Retinal pigment epithelial cell (primary cell): ENCODE measurements around the gene NDUFA13.

Experiments
- DNase-seq: peaks from one replicate; pipeline ENCODE4 v3.0.0-alpha.2; 2010; ENCODE audit warnings: low read depth
- H3K4me3 ChIP-seq: 2 replicates; pipeline ENCODE4 v1.5.1; 2011; ENCODE audit warnings: mild to moderate bottlenecking, low read length, control low read depth, moderate library complexity
- CTCF ChIP-seq: conservative IDR thresholded peaks from 2 replicates; pipeline ENCODE4 v1.5.1; 2011; ENCODE audit warnings: low read depth, low read length, control low read depth, inconsistent platforms

Gene NDUFA13

DNA sequence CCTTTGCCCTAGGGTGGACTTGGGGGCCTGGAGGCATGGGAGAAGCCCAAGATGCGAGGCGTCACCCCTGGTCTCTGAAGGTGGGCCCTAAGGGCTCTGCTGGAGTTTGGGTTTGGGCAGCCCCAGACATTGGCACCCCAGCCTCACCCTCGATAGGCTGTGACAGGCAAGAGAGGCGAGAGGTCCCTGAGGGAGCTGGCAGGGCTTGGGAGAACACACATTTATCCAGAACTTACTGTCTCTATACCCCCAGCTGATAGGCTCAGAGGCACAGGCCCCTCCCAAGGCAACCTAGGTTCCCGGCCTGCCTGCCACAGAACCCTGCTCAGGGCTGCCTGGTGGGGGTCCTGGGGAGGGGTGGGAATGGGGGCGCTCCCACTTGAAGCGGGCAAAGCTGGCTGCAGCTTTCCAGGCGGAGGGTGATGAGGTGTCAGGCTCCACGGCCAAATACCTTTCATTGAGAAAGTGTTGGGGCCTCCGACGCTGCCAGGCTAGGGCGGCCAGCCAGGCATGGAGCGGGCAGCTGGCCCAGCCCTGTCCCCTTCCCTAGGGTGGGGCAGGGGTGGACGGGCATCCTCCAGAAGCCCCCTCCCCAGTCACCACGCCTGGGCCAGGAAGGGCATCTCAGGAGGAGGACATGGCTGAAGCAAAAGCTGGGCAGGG is 31.8 kb downstream of the NDUFA13 start:
- TF ChIP-seq CTCF, result no peak

DNA sequence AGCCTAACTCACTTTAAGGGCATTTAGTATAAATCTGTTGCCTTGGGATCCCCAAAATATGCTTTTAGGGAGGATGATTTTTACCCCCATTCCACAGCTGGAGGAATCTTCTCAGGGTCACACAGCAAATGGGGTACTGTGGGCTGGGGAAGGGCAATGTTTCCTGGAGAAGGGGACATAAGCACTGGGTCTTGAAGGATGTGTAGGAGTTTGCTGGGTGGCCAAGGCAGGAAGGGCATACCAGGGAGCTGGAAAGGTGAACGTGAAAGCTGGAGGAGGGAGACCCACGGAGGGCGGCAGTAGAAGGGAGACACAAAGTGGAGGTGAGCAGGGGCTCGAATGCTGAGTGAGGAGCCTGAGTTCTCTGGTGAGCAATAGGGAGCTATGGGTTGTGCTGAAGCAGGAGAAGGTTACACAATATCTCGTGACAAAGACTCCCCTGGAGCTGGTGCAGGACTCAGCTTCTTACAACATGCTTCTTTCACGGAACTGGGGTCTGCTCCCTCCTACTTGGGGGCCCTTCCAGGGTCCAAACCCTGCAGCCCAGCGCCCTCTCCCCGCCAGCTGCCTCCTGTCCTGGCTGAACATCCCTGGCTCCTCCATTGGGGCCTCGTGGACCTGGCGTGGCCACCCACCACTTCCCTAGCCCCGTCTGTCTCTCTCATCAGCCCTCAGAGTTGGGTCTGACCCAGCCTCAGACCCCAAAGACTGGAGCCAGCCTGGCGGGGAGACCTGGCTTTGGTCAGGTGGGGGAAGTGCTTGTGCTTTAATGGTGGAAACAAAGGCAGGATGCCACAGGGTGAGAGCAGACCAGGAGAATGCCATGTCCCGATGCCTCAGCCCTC is 33.1 kb downstream of the NDUFA13 start:
- TF ChIP-seq CTCF, result no peak
- no peak for DNase-seq
- no peak overlapping the region for H3K4me3 ChIP-seq

More for the DNA sequence above, 31.8 kb downstream of the NDUFA13 start:
- no peak for DNase-seq
- no peak overlapping the region for H3K4me3 ChIP-seq

- no peak for DNase-seq
- H3K4me3 ChIP-seq, result no peak overlapping the region
- no peak for TF ChIP-seq CTCF
Measured at GRCh38 chr19:19549804-19550464, 33.9 kb downstream of the NDUFA13 start.

DNA sequence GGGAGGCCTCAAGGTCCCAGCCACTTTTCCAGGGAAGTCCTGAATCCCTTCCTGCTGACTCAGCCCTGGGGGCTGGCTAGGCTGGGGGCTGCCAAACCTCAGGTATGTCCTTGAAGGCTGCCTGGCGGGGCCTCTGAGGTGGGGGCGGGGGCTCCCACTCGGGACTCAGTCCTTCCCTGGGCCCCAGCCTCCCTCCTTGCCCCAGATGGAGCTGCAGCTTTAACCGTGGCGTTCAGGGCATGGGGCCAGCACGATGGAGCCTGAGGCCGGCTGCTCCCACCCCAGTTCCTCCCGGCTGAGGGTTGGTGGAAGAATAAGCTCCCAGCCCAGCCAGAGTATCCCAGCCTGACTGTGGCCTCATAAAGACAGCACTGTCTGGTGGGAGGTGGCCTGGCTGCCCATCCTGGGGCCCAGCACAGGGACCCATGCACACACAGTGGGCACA is 34.5 kb downstream of the NDUFA13 start:
- TF ChIP-seq CTCF, result no peak
- no peak overlapping the region for H3K4me3 ChIP-seq
- DNase-seq, result no peak

- TF ChIP-seq CTCF, result no peak
- no peak overlapping the region for H3K4me3 ChIP-seq
- no peak for DNase-seq
Measured at GRCh38 chr19:19550972-19551852, 35.2 kb downstream of the NDUFA13 start.

GRCh38 chr19:19551853-19552192 is 35.8 kb downstream of the NDUFA13 start:
- no peak for DNase-seq
- H3K4me3 ChIP-seq, result no peak overlapping the region
- TF ChIP-seq CTCF, result no peak
